ENCODE measurements around the gene PPP1R37.
A peak's percentile ranks its signal among the peaks of the same experiment; 100 is the strongest.

Gene PPP1R37

DNA sequence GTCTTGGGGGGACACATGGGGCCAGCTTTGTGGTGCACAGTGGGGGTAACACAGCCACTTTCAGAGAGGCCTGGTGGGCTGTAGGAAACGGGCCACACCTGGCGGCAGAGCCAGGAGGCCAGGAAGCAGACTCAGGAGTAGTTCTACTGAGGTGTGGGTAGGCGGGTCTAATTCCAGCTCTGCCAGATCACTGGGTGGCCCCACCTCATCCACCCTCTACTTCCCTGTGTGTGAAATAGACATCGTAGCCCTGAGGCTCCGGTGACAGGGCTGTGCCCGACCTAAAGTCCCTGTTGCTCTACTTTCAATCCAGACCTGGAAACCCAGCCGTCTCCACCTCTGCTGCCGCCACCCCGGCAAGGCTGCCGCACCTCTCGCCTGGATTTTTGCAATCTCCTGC lies 63.8 kb downstream of the PPP1R37 start:
- DNase-seq, result no peak

- DNase-seq, result no peak
Observed at GRCh38 chr19:45158503-45159209, 65.7 kb downstream of the PPP1R37 start.

- DNase-seq, result no peak
Observed at GRCh38 chr19:45159210-45159970, 66.4 kb downstream of the PPP1R37 start.

GRCh38 chr19:45159971-45160324 lies 67.0 kb downstream of the PPP1R37 start:
- DNase-seq, result no peak

DNA sequence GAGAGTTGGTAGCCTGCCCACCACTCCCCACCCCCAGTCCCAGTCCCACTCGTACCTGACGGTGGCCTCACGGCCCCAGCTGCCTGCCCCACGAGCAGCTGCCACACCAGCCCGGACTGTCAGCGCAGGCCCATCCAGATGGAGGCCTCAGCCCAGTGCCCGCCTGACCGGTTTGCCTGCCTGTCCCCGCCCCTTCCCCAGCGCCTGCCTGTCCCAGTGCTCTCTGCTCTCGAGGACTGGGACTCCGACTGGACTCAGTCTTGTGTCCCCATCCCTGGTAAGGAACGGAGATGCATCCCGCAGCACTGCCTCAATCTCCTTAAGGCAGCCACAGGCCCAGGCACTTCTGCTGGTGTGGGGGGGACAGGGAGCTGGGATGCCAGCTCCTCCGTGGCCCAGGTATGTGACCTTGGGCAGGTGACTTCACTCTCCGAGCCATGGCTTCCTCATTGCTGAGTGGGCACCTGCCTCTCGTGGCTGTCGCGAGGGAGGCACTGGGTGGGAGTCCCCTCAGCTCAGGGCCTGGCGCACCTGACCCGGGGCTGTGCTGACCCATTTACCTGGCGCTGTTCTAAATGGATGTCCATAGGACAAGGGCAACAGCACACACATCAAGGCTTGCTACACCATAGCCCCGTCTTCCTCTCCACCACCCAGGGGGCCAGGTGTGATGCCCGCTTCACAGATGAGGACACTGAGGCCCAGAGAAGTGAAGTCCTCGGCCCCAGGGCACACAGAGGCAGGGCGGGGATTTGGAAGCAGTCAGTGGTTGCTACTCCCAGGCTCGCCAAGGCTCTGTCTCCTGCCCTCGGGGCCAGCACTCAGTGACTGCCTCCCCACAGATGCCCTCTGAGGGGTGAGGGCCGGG lies 68.1 kb downstream of the PPP1R37 start, which contains the start of gene NKPD1:
Gene NKPD1 (minus strand): TSS at position 113 of the 868 bp plus-strand sequence. CDS start 832 bp downstream, outside the sequence.
- no peak for DNase-seq

DNA sequence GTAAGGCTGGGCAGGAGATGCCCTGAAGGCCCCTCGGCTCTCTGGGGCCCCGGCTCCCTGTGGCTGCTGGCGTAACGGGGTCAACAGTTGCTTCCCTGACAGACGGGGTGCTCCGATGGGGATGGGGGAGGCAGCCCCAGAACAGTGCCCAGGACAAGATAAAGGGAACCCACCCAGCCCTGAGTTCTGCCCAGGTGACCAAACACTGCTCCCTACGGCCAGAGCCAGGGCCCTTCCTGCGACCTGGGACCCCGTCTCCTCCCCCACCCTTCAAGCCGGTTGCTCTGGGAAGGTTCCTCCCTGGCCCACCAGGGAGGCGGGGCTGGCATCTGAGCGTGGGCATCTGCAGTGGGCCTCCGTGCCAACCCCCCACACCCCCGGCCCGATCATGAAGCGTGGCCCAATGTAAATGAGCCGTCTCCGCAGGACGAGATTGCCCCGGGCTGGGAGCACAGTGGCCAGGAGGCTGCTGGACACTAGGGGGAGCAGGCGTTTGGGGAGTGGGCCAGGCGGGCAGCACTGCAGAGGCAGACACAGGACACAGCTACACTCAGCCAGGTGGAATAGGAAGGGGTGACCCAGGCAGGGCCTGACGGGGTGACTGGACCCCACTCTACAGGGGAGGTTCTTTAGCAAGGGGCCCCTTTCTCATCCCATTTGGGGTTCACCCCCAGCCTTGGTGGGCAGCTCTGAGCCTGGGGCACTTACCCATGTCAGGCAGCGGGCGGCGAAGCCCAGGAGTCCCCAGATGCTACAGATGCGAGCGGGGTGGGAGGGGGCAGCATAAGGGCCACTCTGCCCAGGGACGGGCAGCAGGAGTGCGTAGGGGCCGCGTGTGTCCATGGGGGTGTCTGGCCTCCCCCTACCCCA lies 69.0 kb downstream of the PPP1R37 start:
- no peak for DNase-seq

DNA sequence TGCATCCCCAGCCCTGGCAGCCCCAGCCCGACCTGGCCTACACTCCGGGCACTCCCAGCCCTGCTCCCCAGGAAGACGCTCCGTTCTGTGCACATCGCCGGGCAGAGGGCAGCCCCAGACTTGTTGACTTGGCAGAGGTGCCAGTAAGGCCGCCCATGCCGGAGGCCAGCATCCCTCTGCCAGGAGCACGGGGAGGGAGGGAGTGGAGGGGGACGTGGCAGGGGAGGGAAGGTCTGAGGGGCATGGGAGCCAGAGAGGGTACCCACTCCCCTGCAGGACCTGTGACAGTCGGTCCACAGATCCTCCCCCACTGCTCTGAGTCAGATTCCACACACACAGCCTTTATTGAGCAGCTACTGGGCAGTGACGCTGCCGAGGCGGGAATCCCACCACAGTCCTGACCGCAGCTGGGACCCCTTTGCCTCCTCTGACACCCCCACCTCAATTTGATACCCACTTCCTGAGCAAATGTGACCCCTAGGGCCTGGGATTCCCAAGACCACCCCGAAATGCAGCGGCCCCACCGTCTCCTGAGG lies 69.7 kb downstream of the PPP1R37 start:
- DNase-seq, result no peak

GRCh38 chr19:45163156-45163555 lies 70.2 kb downstream of the PPP1R37 start:
- DNase-seq, result no peak

GRCh38 chr19:45163751-45164460 lies 70.9 kb downstream of the PPP1R37 start:
- DNase-seq, result no peak

DNA sequence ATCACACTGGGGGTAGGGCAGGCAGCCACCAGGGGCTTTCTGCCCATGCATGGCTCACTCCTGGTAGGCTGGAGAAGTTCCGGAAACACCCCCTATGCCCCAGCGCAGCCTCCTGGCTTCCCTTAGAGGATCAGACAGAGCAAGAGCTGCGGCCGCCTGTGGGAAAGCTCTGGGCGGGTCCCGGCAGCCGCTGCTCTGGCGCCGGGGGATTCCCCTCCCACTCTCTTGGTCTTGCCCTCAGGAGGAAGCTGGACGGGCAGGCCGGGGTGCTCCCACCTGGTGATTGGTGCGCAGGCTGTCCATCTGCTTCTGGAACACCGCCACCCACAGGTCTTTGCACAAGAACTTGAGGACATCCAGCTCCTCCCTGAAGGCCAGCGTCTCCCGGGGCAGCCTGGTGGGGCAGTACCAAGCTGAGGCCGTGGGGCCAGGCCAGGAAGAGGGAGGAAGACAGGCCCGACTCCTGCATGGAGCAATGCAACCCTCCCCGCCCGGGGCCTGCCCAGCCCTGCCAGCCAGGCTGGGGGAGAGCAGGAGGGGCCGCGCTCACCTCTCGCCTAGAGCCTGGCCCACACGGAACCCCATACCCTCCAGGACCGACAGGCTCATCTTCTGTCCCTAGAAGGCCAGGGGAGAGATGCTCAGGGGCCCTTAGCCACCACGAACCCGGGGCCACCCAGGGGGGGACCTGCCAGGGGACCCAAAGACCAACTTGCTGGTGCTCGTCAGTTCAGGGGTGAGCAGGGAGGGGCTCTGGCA lies 71.8 kb downstream of the PPP1R37 start:
- no peak for DNase-seq

DNA sequence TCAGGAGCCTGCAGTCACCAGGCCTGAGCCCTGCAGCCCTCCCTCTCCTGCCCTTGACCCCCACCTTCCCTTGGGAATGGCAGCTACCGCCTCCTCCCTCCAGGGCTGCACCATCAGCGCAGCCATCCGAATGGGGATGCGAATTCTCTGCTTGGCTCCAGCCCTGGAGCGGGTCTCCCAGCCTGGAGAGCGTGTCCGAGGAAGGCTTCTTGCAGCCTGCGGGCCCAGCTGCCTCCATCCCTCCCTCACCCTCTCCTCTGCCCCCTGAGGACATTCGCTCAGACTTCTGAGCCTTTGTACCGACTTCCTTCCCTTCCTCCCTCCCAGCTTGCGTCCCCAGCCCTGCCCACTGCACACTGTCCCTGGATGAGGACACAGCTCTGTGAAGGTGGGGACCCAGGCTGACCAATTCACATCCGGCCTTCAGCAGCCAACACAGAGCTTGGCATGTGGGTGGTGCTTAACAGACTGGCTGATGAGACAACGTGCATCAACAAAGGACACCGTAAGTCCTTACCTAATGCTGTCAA lies 73.8 kb downstream of the PPP1R37 start:
- no peak for DNase-seq

GRCh38 chr19:45168767-45169351 lies 75.9 kb downstream of the PPP1R37 start:
- peak; percentile 51 for DNase-seq

- DNase-seq, result no peak
Observed at GRCh38 chr19:45169602-45170001, 76.6 kb downstream of the PPP1R37 start.

GRCh38 chr19:45170146-45171106 lies 77.4 kb downstream of the PPP1R37 start:
- DNase-seq, result no peak

GRCh38 chr19:45171211-45171623 lies 78.2 kb downstream of the PPP1R37 start:
- no peak for DNase-seq

DNA sequence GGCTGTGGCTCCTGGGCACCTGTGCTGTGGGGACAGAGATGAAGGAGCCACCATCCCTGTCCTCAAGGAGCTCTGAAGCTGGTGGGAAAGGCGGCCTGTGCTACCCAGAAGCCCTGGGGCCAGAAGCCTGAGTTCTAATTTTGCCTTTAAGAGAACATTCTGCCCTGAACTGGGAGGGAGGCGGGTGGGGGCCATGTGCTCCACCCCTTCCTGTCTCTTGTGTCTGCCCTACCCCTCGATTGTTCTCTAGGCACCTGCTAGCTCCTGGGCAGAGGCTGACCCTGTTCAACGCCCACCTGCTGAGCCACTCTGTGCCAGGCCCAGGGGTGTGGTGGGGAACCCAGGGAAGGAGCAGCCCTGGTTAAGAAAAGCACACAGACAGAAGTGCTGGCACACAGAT lies 79.2 kb downstream of the PPP1R37 start:
- no peak for DNase-seq

- DNase-seq, result no peak
Observed at GRCh38 chr19:45172611-45173208, 79.7 kb downstream of the PPP1R37 start.

- DNase-seq, result no peak
Observed at GRCh38 chr19:45173816-45174215, 80.8 kb downstream of the PPP1R37 start.
